Panc1 (cell line): ENCODE data around the gene INMT. TPM values are rescaled to one million over a fixed set of nuclear protein-coding genes. Genes with fewer than 3 reads are reported as not detected.
A peak's percentile ranks its signal among the peaks of the same experiment; 100 is the strongest.

Source experiments
- ATAC-seq: fragments of 200-7000 bp; cut with Tn5 transposase; 2 replicates; pipeline ENCODE4 v1.9.1; 2020; ENCODE audit warnings: mild to moderate bottlenecking, moderate library complexity
- BruUV-seq: library from RNA; stranded (reverse); fragments of 400-500 nt; replicated peaks from 2 replicates; lab custom pipeline; 2021; lab: Mats Ljungman, UMichigan
- CTCF ChIA-PET: fragments of 300-600 bp; sonication (Branson Sonifier 250); formaldehyde crosslinking; loops from one replicate; lab custom pipeline; 2022; ENCODE audit warnings: antibody characterized with exemption; lab: Charles Lee
- POLR2A ChIA-PET: fragments of 300-600 bp; sonication (Branson Sonifier 250); formaldehyde crosslinking; loops from one replicate; lab custom pipeline; 2022; ENCODE audit warnings: antibody characterized with exemption; lab: Charles Lee
- DNase-seq: peaks from one replicate; pipeline ENCODE4 v3.0.0-alpha.2; 2010; ENCODE audit warnings: low read depth, low spot score
- H3K27ac ChIP-seq: 2 replicates; pipeline ENCODE4 v1.5.1; 2011; ENCODE audit warnings: mild to moderate bottlenecking, low read length, inconsistent platforms
- H3K27me3 ChIP-seq: fragments of 200-500 bp; sonication (Bioruptor generic); 2 replicates; pipeline ENCODE4 v1.6.0; 2014; ENCODE audit warnings: low read length, inconsistent platforms; ENCODE audit not compliant: control insufficient read depth, insufficient read depth
- H3K36me3 ChIP-seq: fragments of 200-500 bp; sonication (Bioruptor generic); 2 replicates; pipeline ENCODE4 v1.5.1; 2014; ENCODE audit warnings: inconsistent platforms, mild to moderate bottlenecking, low read length, moderate library complexity; ENCODE audit not compliant: control insufficient read depth, insufficient read depth
- H3K4me1 ChIP-seq: 2 replicates; pipeline ENCODE4 v1.5.1; 2011; ENCODE audit warnings: inconsistent platforms, mild to moderate bottlenecking, low read length, moderate library complexity; ENCODE audit not compliant: control insufficient read depth, insufficient read depth
- H3K4me3 ChIP-seq, 2 experiments: 2 replicates each; pipeline ENCODE4 v1.5.1; 2011 to 2012; ENCODE audit warnings: low read depth in 2 of 2, low read length in 2 of 2, mild to moderate bottlenecking in 2 of 2, inconsistent platforms in 1 of 2, moderate library complexity in 1 of 2
- H3K9me3 ChIP-seq: fragments of 200-500 bp; sonication (Bioruptor generic); 2 replicates; pipeline ENCODE4 v1.5.1; 2014; ENCODE audit warnings: low read depth, mild to moderate bottlenecking, inconsistent platforms, low read length, moderate library complexity; ENCODE audit not compliant: control insufficient read depth, insufficient read depth
- POLR2AphosphoS5 ChIP-seq: IDR thresholded peaks from 2 replicates; pipeline ENCODE4 v1.6.1; 2012; ENCODE audit warnings: mild to moderate bottlenecking, low read depth, low read length, moderate library complexity
- SIN3A ChIP-seq: IDR thresholded peaks from 2 replicates; pipeline ENCODE4 v1.6.1; 2012; ENCODE audit warnings: low read depth, mild to moderate bottlenecking, low read length, moderate library complexity, borderline replicate concordance; ENCODE audit not compliant: insufficient read depth
- TCF7L2 ChIP-seq: IDR thresholded peaks from 2 replicates; pipeline ENCODE4 v1.6.1; 2011; ENCODE audit warnings: mild to moderate bottlenecking, low read depth, low read length, inconsistent platforms
- in situ Hi-C: cut with HindIII; loops from 2 replicates; pipeline ENCODE4 v1.10.0; 2016; ENCODE audit warnings: low sequenced_read_pairs, low pct_unique_long_range_greater_than_20kb
- intact Hi-C: fragments of 100-400 bp; cut with micrococcal nuclease; formaldehyde crosslinking; loops from one replicate; pipeline ENCODE4 v1.10.0; 2022; ENCODE audit not compliant: unreplicated experiment
- total RNA-seq: library from RNA; stranded (reverse); gene quantifications from one replicate; pipeline ENCODE4 v1.2.1, GENCODE V29; 2021; ENCODE audit not compliant: unreplicated experiment
- TF ChIP-seq, protein P1 (sequence below): fragments of 450-650 bp; IDR thresholded peaks from 2 replicates; pipeline ENCODE4 v1.5.1; 2017; ENCODE audit warnings: mild to moderate bottlenecking
- TF ChIP-seq, protein P2 (sequence below), 2 experiments: IDR thresholded peaks; 2 replicates each; pipeline ENCODE4 v1.6.1; 2011 to 2012; ENCODE audit warnings: low read depth in 2 of 2, control low read depth in 1 of 2, low read length in 1 of 2, mild to moderate bottlenecking in 1 of 2, moderate library complexity in 1 of 2; ENCODE audit not compliant: insufficient read depth in 1 of 2

The INMT gene
- total RNA-seq, 1 experiment from 2014 or later = 0.13 TPM

GRCh38 chr7:30770845-30771173, 18.9 kb downstream of the INMT start:
- Histone ChIP-seq H3K27ac (peak overlapping the region; percentile 81), H3K4me1 (peaks cover 8% of the 10 kb centered on the region), H3K27me3 (no peaks in the 10 kb centered on the region; the same call in 1 of the 2 replicates), H3K36me3 (no peaks in the 10 kb centered on the region; the same call in 1 of the 2 replicates), H3K9me3 (no peaks in the 10 kb centered on the region), H3K4me3 (peak overlapping the region; percentile 70 to 75)
- in situ Hi-C loops (no loop called here), intact Hi-C loops (no loop called here)
- CTCF ChIA-PET = no interaction called here
- ATAC-seq (no peak), DNase-seq (no peak)
- no TSS peak for BruUV-seq
- TF ChIP-seq, protein P1, sequence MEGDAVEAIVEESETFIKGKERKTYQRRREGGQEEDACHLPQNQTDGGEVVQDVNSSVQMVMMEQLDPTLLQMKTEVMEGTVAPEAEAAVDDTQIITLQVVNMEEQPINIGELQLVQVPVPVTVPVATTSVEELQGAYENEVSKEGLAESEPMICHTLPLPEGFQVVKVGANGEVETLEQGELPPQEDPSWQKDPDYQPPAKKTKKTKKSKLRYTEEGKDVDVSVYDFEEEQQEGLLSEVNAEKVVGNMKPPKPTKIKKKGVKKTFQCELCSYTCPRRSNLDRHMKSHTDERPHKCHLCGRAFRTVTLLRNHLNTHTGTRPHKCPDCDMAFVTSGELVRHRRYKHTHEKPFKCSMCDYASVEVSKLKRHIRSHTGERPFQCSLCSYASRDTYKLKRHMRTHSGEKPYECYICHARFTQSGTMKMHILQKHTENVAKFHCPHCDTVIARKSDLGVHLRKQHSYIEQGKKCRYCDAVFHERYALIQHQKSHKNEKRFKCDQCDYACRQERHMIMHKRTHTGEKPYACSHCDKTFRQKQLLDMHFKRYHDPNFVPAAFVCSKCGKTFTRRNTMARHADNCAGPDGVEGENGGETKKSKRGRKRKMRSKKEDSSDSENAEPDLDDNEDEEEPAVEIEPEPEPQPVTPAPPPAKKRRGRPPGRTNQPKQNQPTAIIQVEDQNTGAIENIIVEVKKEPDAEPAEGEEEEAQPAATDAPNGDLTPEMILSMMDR = no peak
- TF ChIP-seq TCF7L2 (no peak), SIN3A (no peak), POLR2AphosphoS5 (no peak)
- TF ChIP-seq, protein P2, sequence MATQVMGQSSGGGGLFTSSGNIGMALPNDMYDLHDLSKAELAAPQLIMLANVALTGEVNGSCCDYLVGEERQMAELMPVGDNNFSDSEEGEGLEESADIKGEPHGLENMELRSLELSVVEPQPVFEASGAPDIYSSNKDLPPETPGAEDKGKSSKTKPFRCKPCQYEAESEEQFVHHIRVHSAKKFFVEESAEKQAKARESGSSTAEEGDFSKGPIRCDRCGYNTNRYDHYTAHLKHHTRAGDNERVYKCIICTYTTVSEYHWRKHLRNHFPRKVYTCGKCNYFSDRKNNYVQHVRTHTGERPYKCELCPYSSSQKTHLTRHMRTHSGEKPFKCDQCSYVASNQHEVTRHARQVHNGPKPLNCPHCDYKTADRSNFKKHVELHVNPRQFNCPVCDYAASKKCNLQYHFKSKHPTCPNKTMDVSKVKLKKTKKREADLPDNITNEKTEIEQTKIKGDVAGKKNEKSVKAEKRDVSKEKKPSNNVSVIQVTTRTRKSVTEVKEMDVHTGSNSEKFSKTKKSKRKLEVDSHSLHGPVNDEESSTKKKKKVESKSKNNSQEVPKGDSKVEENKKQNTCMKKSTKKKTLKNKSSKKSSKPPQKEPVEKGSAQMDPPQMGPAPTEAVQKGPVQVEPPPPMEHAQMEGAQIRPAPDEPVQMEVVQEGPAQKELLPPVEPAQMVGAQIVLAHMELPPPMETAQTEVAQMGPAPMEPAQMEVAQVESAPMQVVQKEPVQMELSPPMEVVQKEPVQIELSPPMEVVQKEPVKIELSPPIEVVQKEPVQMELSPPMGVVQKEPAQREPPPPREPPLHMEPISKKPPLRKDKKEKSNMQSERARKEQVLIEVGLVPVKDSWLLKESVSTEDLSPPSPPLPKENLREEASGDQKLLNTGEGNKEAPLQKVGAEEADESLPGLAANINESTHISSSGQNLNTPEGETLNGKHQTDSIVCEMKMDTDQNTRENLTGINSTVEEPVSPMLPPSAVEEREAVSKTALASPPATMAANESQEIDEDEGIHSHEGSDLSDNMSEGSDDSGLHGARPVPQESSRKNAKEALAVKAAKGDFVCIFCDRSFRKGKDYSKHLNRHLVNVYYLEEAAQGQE (IDR thresholded peaks at IDR 0.05; ENCODE audit: insufficient read depth in 1 of 2, low read depth in 2 of 2, low read length in 1 of 2) = no peak
- POLR2A ChIA-PET = no interaction called here

DNA sequence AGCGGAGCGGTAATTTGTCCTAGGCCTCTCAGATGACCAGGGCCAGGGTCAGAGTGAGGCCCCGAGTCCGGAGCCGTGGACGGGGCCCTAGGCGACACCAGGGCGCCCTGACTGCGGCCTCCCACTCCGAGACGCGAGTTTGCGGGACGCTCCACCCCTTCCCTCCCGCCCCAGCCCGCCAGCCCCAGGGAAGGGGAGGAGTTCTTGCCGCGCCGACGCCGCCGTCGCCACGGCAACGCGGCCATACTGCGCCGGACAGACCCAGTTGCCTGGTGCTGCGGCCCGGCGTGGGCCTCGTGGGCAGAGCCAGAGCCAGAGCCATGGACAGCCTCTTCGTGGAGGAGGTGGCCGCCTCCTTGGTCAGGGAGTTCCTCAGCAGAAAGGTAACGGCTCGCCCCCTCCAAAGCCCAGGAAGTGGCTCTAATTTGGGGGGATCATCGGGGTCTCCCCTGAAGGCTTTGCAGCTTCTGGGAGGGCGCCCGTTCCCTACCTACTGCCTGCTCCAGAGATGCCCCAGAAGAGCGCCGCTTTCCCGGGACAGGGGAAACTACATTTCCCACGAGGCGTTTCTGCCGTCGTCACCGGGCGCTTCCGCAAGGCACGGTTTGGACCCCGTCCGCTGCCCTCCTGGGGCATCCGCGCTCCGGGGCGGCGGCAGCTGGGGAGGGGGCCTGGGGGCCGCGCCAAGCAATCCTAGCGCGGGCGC, 19.4 kb downstream of the INMT start, which contains the start of gene MINDY4:
Gene MINDY4, plus strand, starts transcription at position 244 of the 706 bp plus-strand sequence. Its CDS starts 77 bp downstream, at position 321.
- Histone ChIP-seq H3K27ac (peak within 1 kb of the TSS; percentile 81), H3K4me3 (peak within 1 kb of the TSS; percentile 70 to 75), H3K4me1 (peaks cover 8% of the 10 kb centered on the region), H3K27me3 (no peaks in the 10 kb centered on the region; the same call in 1 of the 2 replicates), H3K36me3 (no peaks in the 10 kb centered on the region; the same call in 1 of the 2 replicates), H3K9me3 (no peaks in the 10 kb centered on the region)
- intact Hi-C loops (no loop called here), in situ Hi-C loops (no loop called here)
- no peak for DNase-seq
- ChIA-PET CTCF (no interaction called here), POLR2A (interaction anchor here (0.7 kb wide), 1 partner anchor 200 kb away, joined by 12 read pairs; no protein-coding TSS in a partner anchor)
- peak; percentile 83; the same call in 1 of the 2 replicates for TF ChIP-seq SIN3A
- TF ChIP-seq, protein P2 (IDR thresholded peaks at IDR 0.05; ENCODE audit: insufficient read depth in 1 of 2, low read depth in 2 of 2, low read length in 1 of 2) = 0 out of 4 replicates have a peak, but pooled peaks of 1 of the 2 experiments have one; percentile 25
- TF ChIP-seq, protein P1 = no peak
- peak; percentile 72 for TF ChIP-seq POLR2AphosphoS5
- no peak for TF ChIP-seq TCF7L2
- ATAC-seq = peak; percentile 99
- no TSS peak for BruUV-seq
